WI38 (cell line): ENCODE results near the gene ZNRD2.

Experiments used
- H3K4me3 ChIP-seq: 2 replicates; pipeline ENCODE4 v1.5.1; 2011; ENCODE audit warnings: low read depth, mild to moderate bottlenecking, control low read depth, low read length
- TF ChIP-seq, protein P1 (sequence below): IDR thresholded peaks from 2 replicates; pipeline ENCODE4 v1.5.1; 2012; ENCODE audit warnings: low read depth, mild to moderate bottlenecking, control low read depth, low read length

Gene ZNRD2

DNA sequence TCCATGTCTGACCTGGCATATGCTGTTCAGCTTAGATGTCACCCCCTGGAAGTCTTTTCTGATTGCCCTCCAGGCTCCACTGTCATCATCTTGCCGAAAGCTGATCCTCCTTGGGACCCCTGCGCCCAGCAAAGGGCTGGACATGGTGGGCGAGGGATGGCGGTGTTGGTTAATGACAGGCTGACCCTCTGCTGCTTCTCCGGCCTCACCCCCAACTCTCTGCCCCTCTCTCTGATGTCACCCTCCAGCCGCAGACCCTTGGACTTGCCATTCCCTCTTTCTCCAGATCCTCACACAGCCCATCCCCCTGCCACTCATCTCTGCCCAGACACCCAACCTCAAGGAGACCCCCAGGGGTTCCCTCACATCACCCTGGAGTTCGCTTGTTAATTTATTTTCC lies 7.9 kb downstream of the ZNRD2 start:
- H3K4me3 ChIP-seq = no peak overlapping the region

DNA sequence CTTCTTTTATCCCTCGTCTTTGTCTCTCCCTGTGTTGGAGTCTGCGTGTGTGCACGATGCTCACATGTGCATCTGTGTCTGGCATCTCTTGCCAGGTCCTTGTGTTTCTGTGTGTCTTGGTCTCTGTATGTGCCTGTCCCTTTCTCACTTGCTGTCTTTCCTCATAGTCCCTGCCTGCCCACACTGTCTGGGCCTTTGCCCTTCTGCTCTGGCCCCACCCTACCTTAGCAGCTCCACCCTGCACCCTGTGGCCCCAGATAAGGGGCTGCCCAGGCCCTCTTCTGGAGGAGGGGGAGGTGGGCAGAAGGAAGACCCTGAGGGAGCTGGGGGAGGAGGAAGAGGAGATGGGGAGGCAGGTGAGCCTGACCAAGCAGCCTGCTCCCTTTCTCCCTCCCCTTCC lies 8.4 kb downstream of the ZNRD2 start:
- TF ChIP-seq, protein P1, sequence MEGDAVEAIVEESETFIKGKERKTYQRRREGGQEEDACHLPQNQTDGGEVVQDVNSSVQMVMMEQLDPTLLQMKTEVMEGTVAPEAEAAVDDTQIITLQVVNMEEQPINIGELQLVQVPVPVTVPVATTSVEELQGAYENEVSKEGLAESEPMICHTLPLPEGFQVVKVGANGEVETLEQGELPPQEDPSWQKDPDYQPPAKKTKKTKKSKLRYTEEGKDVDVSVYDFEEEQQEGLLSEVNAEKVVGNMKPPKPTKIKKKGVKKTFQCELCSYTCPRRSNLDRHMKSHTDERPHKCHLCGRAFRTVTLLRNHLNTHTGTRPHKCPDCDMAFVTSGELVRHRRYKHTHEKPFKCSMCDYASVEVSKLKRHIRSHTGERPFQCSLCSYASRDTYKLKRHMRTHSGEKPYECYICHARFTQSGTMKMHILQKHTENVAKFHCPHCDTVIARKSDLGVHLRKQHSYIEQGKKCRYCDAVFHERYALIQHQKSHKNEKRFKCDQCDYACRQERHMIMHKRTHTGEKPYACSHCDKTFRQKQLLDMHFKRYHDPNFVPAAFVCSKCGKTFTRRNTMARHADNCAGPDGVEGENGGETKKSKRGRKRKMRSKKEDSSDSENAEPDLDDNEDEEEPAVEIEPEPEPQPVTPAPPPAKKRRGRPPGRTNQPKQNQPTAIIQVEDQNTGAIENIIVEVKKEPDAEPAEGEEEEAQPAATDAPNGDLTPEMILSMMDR = no peak
- no peak overlapping the region for H3K4me3 ChIP-seq

More for the DNA sequence above, 7.9 kb downstream of the ZNRD2 start:
- TF ChIP-seq, protein P1 = no peak

DNA sequence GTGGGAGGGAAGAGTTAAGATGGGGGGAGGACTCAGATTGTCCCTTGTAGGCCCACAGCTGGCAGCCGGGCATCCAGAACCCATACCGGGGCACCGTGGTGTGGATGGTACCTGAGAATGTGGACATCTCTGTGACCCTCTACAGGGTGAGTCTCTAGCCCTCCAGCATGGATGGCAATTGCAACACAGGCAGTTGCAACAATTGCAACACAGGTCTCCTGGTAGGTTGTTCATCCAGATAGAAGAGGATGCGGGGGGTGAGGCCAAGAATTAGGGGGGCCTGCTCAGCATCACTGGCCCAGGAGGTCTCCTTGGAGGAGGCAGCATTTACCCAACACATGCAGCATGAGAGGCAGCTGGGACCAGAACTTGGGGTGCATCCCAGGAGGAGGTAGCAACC lies 9.0 kb downstream of the ZNRD2 start:
- H3K4me3 ChIP-seq = no peak overlapping the region
- TF ChIP-seq, protein P1 = no peak

DNA sequence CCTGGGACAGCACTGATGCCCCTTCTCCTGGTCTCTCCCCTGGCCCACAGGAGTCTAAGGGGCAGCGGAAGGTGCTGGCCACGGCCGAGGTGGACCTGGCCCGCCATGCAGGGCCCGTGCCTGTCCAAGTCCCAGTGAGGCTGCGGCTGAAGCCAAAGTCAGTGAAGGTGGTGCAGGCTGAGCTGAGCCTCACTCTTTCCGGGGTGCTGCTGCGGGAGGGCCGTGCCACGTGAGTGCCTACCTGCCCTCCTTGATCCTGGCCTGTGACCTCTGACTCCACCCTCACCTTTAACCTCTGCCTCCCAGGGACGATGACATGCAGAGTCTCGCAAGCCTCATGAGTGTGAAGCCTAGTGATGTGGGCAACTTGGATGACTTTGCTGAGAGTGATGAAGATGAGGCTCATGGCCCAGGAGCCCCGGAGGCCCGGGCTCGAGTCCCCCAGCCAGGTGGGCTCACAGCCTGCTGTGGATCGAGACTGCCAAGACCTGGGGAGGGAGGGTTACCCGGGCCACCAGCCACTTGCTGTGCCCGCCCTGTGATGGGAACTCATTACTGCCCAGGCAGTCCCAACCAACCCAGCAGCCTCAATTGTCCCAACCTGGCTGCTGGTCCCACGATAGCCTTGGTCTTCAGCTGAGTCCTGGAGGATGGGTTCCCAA lies 9.9 kb downstream of the ZNRD2 start:
- H3K4me3 ChIP-seq = no peak overlapping the region
- TF ChIP-seq, protein P1 = no peak

DNA sequence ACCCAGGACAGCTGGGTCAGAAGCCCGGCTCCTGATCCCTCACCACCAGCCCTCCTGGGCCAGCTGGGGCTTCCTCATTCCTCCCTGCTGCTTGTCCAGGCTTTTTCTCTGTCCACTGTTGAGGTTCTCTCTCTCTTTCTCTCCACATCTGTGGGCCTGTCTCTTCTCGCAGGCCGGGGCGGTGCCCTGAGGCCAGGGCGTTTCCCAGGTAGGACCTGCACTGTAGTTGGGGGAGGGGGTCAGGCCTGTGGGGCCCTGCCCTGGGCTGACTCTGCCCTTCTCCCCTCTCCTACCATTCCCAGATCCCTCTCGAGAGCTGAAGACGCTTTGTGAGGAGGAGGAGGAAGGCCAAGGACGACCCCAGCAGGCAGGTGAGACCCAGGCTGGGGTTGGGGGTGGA lies 10.5 kb downstream of the ZNRD2 start:
- TF ChIP-seq, protein P1 = no peak

DNA sequence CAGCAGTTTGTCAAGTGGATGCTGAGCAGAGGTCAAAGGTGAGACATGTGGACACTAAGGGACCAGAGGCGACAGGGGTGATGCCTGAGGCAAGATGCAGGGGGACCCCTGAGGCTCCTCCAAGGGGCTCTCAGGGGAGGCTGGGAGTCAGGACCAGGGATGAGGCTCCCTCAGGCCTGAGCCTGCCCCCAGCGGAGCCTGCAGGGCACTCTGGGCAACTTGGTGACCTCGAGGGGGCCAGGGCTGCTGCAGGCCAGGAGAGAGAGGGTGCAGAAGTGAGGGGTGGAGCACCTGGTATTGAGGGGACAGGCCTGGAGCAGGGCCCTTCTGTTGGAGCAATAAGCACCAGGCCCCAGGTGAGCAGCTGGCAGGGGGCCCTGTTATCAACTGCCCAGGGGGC lies 11.7 kb downstream of the ZNRD2 start:
- TF ChIP-seq, protein P1 = no peak
- H3K4me3 ChIP-seq = no peak overlapping the region

More for the DNA sequence above, 10.5 kb downstream of the ZNRD2 start:
- no peak overlapping the region for H3K4me3 ChIP-seq

DNA sequence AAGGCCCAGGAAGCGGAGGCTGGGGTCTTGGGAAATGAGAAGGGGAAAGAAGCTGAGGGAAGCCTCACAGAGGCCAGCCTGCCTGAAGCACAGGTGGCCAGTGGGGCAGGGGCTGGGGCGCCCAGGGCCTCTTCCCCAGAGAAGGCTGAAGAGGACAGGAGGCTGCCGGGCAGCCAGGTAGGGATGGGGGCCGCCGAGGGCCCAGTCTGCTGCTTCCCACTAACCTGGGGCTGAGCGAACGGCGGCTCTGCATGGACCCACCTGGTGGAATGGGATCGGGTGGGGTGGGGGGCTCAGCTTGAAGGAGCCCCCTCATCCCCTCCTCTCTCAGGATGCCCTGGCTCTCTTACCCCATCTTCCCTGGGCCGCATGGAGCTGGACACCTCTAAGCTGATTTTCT lies 13.3 kb downstream of the ZNRD2 start:
- TF ChIP-seq, protein P1 = no peak
- no peak overlapping the region for H3K4me3 ChIP-seq
